Articular chondrocyte of knee joint (primary cell): Measurements from ENCODE around the gene LRRC8A. TPM values are rescaled to one million over a fixed set of nuclear protein-coding genes. Genes with fewer than 3 reads are reported as not detected.

Experiments used
- total RNA-seq: library from RNA; depleted of rRNA; stranded (reverse); fragments of >200 nt; gene quantifications from 2 replicates; pipeline ENCODE4 v1.2.3, GENCODE V29; 2012

The LRRC8A gene
- total RNA-seq, result 26.7 and 29.1 TPM in 2 replicates

DNA sequence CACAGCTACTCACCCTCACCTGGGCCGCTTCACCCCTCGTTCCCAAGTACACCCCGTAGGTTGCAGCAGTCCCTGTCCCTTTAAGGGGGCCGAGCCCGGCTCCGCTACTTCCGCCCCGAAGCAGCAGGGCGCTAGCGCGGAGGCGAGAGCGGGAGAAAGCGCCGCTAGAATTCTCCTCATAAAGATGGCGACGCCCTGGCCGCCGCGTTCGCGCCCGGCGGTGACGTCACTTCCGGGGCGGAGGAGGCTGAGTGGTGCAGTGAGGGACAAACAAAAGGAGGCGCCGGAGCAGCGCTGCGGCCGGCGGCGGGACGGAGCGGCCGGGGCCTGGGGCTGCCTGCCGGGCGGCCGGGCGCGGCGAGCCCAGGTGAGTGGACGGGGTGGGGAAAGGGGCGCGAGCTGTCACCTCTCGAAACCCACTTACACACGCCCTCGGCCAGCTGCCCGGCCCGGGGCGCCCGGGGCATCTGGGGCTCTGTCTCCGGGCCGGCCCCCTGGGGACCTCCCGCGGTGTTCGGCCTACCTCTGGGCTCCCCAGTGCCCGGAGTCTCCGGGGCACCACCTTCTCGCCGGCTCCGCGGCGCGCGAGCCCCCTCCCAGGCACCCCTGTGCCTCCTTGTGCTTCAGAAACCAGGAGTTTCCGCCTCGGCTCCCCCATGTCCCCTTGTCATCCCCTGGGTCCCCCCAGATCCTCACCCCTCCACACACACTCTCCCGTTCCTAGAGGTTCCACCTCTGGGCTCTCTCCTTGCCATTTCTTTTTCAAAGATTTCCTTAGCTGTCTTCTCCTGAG is at the start of gene LRRC8A, which contains the start of gene KYAT1:
Gene LRRC8A, plus strand, starts transcription at position 250 of the 793 bp plus-strand sequence. CDS start 25,032 bp downstream, outside the sequence.
Gene KYAT1, minus strand, starts transcription at position 67 of the 793 bp plus-strand sequence. CDS start 36,545 bp downstream, outside the sequence.

DNA sequence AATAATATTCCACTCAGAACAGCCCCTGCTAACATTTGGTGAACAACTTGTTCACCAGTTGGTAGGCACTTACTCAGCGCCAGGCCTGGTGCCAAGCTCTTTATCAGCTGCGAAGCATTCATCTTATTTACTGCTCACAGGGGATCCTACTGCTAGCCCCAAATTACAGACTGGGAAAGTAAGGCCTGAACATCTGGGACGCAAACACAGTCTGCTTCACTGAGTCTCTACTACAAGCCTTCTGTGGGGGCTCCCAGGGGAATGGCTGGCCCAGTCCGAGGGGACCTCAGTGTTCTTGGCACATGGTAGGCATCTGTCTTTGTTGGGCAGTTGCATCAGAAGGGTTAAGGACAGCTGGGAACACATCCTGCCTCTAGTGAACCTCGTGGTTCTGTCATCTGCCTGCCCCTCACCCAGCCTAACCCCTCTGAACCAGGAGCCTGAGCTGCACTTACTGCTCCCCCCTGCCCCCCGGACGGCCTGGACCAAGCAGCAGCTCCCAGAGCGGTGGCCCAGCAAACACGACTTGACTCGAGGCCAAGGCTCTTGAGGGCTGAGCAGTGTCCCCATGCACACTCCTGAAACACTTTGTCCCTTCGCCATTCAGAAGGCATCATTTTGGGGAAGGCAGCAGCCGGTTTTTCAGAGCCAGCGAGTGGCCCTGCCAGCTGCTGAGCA is 38.6 kb downstream of the LRRC8A start, which contains the start of gene PHYHD1:
Gene PHYHD1, plus strand, starts transcription at position 602 of the 678 bp plus-strand sequence. CDS start 1,342 bp downstream, outside the sequence.

DNA sequence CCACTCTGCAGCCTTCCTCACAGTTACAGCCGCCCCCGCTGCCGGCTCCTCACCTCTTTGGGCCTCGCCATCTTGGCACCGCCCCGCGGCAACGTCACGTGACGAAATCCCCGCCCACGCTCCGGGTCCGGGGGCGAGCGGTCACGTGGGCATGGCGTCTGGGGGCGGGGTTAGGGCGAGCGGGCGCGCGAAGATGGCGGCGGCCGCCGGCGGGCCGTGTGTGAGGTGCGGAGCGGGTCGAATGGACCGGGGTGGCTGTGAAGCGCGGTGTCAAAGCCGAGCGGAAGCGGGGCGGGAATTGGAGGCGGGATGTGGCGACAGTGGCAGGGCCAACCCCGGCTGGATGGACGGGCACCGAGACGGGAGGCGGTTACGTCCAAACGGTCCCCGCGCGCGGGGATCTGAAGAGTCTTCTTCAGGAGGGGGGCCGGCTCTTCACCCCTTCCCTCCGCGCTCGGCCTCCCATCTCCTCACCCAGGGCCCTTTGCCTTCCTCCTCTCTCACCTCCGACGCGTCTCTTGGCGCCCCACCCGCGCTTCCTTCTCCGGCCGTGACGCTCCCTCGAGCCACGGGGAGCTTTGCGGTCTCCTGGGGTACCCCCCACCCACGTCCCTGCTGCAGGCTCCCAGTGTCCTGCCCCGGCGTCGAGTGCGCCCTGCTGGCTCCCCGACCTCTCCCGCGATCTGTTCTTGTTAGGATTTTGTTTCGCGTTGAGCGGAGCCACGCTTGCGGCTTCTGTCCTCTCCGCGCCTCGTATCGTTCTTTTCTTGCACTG is 65.8 kb downstream of the LRRC8A start, which contains the start of the genes DOLK and NUP188:
Gene DOLK, minus strand, starts transcription at position 77 of the 775 bp plus-strand sequence. CDS start 300 bp downstream, outside the sequence.
Gene NUP188, plus strand, starts transcription at position 173 of the 775 bp plus-strand sequence. Its CDS starts 21 bp downstream, at position 194.

Other genes with a start within 250 kb of the LRRC8A start
- gene DYNC2I2, start 225.3 kb upstream of the LRRC8A start, total RNA-seq, result 44.1 and 47.4 TPM in 2 replicates
- gene SET, start 192.9 kb upstream of the LRRC8A start, total RNA-seq, result 393 and 418 TPM in 2 replicates
- 10.1 and 11.5 TPM in 2 replicates for gene PKN3, start 179.6 kb upstream of the LRRC8A start, total RNA-seq
- gene ZDHHC12, start 158.0 kb upstream of the LRRC8A start, total RNA-seq, result 17.6 and 18.1 TPM in 2 replicates
- gene ZER1, start 110.2 kb upstream of the LRRC8A start, total RNA-seq, result 21.2 and 28.9 TPM in 2 replicates
- 17.5 and 21.5 TPM in 2 replicates for gene TBC1D13, start 94.9 kb upstream of the LRRC8A start, total RNA-seq
- 14.1 and 15.7 TPM in 2 replicates for gene ENDOG, start 63.6 kb upstream of the LRRC8A start, total RNA-seq
- 11.1 and 12.1 TPM in 2 replicates for gene SPOUT1, start 52.3 kb upstream of the LRRC8A start, total RNA-seq
- 2.9 TPM in 2 replicates for gene KYAT1, start 183 bp upstream of the LRRC8A start, total RNA-seq
- gene PHYHD1, start 38.8 kb downstream of the LRRC8A start, total RNA-seq, result 9.1 and 10.3 TPM in 2 replicates
- gene DOLK, start 65.5 kb downstream of the LRRC8A start, total RNA-seq, result 21.1 and 25.6 TPM in 2 replicates
- 40.2 and 42.9 TPM in 2 replicates for gene NUP188, start 65.6 kb downstream of the LRRC8A start, total RNA-seq
- gene SH3GLB2, start 146.2 kb downstream of the LRRC8A start, total RNA-seq, result 27.7 and 30.8 TPM in 2 replicates
- 15.1 and 16.2 TPM in 2 replicates for gene MIGA2, start 154.5 kb downstream of the LRRC8A start, total RNA-seq
- gene DOLPP1, start 199.0 kb downstream of the LRRC8A start, total RNA-seq, result 8.4 and 8.6 TPM in 2 replicates
- 54.6 and 60.5 TPM in 2 replicates for gene CRAT, start 228.7 kb downstream of the LRRC8A start, total RNA-seq
- 81.1 and 92.1 TPM in 2 replicates for gene PTPA, start 229.3 kb downstream of the LRRC8A start, total RNA-seq